Esophagus squamous epithelium (tissue), 4 donors: ENCODE measurements around the gene NR2C2.

ENCODE experiments used
- POLR2A ChIP-seq, 4 donors: fragments of 450-650 bp; IDR thresholded peaks; one replicate each; pipeline ENCODE4 v1.6.1; 2017; ENCODE audit warnings: antibody characterized with exemption in 4 of 4, mild to moderate bottlenecking in 4 of 4, moderate library complexity in 3 of 4
- TF ChIP-seq, protein P1 (sequence below), 6 experiments: fragments of 450-650 bp in 4 of 6; fragments of 200-600 bp in 2 of 6; sonication (generic) in 2 of 6; IDR thresholded peaks; one replicate each; pipeline ENCODE4 v1.5.1; 2016 to 2019; ENCODE audit warnings: antibody characterized with exemption in 6 of 6, mild to moderate bottlenecking in 4 of 6, moderate library complexity in 4 of 6

DNA sequence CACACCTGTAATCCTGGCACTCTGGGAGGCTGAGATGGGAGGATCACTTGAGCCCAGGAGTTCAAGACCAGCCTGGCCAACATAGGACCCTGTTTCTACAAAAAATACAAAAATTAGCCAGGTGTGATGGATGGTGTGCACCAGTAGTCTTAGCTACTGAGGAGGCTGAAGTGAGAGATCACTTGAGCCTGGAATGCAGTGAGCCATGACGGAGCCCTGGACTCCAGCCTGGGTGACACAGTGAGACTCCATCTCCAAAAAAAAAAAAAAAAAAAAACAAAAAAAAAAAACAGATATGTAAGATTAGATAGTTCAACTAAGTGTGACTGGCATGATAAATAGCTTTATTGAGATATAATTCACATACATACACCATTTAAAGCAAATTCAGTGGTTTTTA, 141.8 kb downstream of the NR2C2 start:
- TF ChIP-seq, protein P1, sequence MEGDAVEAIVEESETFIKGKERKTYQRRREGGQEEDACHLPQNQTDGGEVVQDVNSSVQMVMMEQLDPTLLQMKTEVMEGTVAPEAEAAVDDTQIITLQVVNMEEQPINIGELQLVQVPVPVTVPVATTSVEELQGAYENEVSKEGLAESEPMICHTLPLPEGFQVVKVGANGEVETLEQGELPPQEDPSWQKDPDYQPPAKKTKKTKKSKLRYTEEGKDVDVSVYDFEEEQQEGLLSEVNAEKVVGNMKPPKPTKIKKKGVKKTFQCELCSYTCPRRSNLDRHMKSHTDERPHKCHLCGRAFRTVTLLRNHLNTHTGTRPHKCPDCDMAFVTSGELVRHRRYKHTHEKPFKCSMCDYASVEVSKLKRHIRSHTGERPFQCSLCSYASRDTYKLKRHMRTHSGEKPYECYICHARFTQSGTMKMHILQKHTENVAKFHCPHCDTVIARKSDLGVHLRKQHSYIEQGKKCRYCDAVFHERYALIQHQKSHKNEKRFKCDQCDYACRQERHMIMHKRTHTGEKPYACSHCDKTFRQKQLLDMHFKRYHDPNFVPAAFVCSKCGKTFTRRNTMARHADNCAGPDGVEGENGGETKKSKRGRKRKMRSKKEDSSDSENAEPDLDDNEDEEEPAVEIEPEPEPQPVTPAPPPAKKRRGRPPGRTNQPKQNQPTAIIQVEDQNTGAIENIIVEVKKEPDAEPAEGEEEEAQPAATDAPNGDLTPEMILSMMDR (IDR thresholded peaks at IDR 0.05) = no peak
- no peak for TF ChIP-seq POLR2A (IDR thresholded peaks at IDR 0.05)
